SH-SY5Y (cell line): Measurements from ENCODE around the gene GDPD1.

ENCODE experiments used
- GATA2 ChIP-seq: IDR thresholded peaks from 2 replicates; pipeline ENCODE4 v1.6.1; 2011; ENCODE audit warnings: mild to moderate bottlenecking, low read depth, low read length
- GATA3 ChIP-seq: IDR thresholded peaks from 2 replicates; pipeline ENCODE4 v1.6.1; 2011; ENCODE audit warnings: low read depth, mild to moderate bottlenecking, low read length, moderate library complexity

DNA sequence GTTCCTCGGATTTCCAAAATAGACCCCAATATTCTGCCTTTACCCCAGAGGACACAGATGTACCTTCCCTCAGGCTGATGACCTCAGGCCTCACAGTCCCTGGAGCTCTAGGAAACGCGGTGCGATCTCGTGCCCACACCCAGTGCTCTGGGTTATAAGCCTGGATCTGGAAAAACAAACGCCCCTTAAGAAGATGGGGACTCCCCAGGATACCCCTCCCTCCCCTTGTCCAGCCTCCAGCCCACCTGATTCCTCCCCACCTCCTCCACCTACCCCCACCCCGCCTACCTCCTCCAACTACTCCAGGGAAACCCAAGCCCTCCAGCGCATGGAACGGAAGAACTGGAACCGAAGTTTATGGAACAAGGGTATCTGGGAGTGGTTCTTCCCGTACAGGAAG, 45.6 kb upstream of the GDPD1 start:
- TF ChIP-seq GATA3 (no peak), GATA2 (no peak)
